HepG2 (cell line): Measurements from ENCODE around the gene DTX4. TPM values are rescaled to one million over a fixed set of nuclear protein-coding genes. Genes with fewer than 3 reads are reported as not detected.

Experiments
- ATAC-seq: fragments of 200-7000 bp; cut with Tn5 transposase; 3 replicates; pipeline ENCODE4 v1.9.1; 2020; ENCODE audit warnings: mild to moderate bottlenecking, moderate library complexity
- BruUV-seq: library from RNA; stranded (reverse); fragments of 400-500 nt; replicated peaks from 2 replicates; lab custom pipeline; 2021; lab: Mats Ljungman, UMichigan
- CTCF ChIA-PET: fragments of 300-600 bp; formaldehyde crosslinking; extraction: SDS; loops from one replicate; lab custom pipeline; 2021; ENCODE audit warnings: low total read pairs, inconsistent platforms, low intra/inter-chr PET ratio; lab: Yijun Ruan, JAX
- POLR2A ChIA-PET: fragments of 350-600 bp; sonication (Branson Sonifier 250); formaldehyde crosslinking; loops from one replicate; lab custom pipeline; 2020; ENCODE audit warnings: antibody characterized with exemption, inconsistent platforms; lab: Yijun Ruan, JAX
- DNase-seq: peaks from one replicate; pipeline ENCODE4 v3.0.0-alpha.2; 2015; ENCODE audit warnings: low spot score
- FAIRE-seq: peaks from 3 replicates; lab custom pipeline; 2011; peaks lifted over from hg19 to GRCh38; lab: Jason Lieb, UNC
- H2AFZ ChIP-seq: one replicate; pipeline ENCODE4 v1.6.1; 2011; ENCODE audit warnings: low read length, inconsistent platforms
- H3K27ac ChIP-seq: fragments of 300-600 bp; 3 replicates; pipeline ENCODE4 v1.8.0; 2011; ENCODE audit warnings: mixed run types, mild to moderate bottlenecking, mixed read lengths, low read length, inconsistent platforms; ENCODE audit not compliant: insufficient read depth; ENCODE audit errors: extremely low read length
- H3K27me3 ChIP-seq, 2 experiments: fragments of 200-600 bp in 1 of 2; 2 replicates in 1 of 2; 3 replicates in 1 of 2; pipeline versions ENCODE4 v1.6.0 to v1.8.0; 2011; ENCODE audit warnings: low read length in 2 of 2, mild to moderate bottlenecking in 2 of 2, moderate library complexity in 2 of 2, inconsistent platforms in 1 of 2; ENCODE audit not compliant: insufficient read depth in 2 of 2, control insufficient read depth in 1 of 2
- H3K36me3 ChIP-seq, 2 experiments: fragments of 200-600 bp in 1 of 2; replicated peaks in 1 of 2; 2 replicates in 1 of 2; 3 replicates in 1 of 2; pipeline versions ENCODE4 v1.5.1 to v1.8.0; 2011; ENCODE audit warnings: low read length in 2 of 2, inconsistent platforms in 1 of 2; ENCODE audit not compliant: insufficient read depth in 2 of 2, control insufficient read depth in 1 of 2
- H3K4me1 ChIP-seq: 2 replicates; pipeline ENCODE4 v1.5.1; 2012; ENCODE audit warnings: low read length, inconsistent platforms; ENCODE audit not compliant: insufficient read depth
- H3K4me2 ChIP-seq: 2 replicates; pipeline ENCODE4 v1.6.0; 2011; ENCODE audit warnings: low read depth, low read length, inconsistent platforms
- H3K4me3 ChIP-seq, 3 experiments: fragments of 200-600 bp in 1 of 3; sonication (generic), shearing (Covaris generic) in 1 of 3; replicated peaks in 1 of 3; 2 replicates each; pipeline ENCODE4 v1.5.1; 2011 to 2016; ENCODE audit warnings: low read length in 3 of 3, inconsistent platforms in 2 of 3, low read depth in 2 of 3, mild to moderate bottlenecking in 2 of 3, control low read depth in 1 of 3, mixed read lengths in 1 of 3; ENCODE audit not compliant: insufficient read depth in 1 of 3
- H3K79me2 ChIP-seq: one replicate; pipeline ENCODE4 v1.6.1; 2011; ENCODE audit warnings: low read length, inconsistent platforms; ENCODE audit not compliant: insufficient read depth
- H3K9ac ChIP-seq: 2 replicates; pipeline ENCODE4 v1.6.0; 2011; ENCODE audit warnings: mild to moderate bottlenecking, low read depth, low read length, inconsistent platforms; ENCODE audit not compliant: insufficient read depth
- H3K9me3 ChIP-seq: 2 replicates; pipeline ENCODE4 v1.5.1; 2012; ENCODE audit warnings: mild to moderate bottlenecking, low read length
- H4K20me1 ChIP-seq: 2 replicates; pipeline ENCODE4 v1.6.0; 2011; ENCODE audit warnings: inconsistent platforms, mild to moderate bottlenecking, low read length, moderate library complexity; ENCODE audit not compliant: insufficient read depth
- MEIS2 ChIP-seq: sonication (generic); formaldehyde crosslinking; IDR thresholded peaks from 2 replicates; pipeline ENCODE4 v1.9.0; 2021; ENCODE audit warnings: mild to moderate bottlenecking, missing genetic modification reagents
- SNAPC5 ChIP-seq: sonication (generic); formaldehyde crosslinking; IDR thresholded peaks from 2 replicates; pipeline ENCODE4 v1.8.1; 2023; ENCODE audit warnings: mild to moderate bottlenecking, missing genetic modification reagents, borderline replicate concordance
- SOX6 ChIP-seq, 2 experiments: fragments of 450-650 bp in 1 of 2; sonication (generic) in 1 of 2; formaldehyde crosslinking in 1 of 2; IDR thresholded peaks; 2 replicates each; pipeline versions ENCODE4 v1.4.0 to v1.6.1; 2017 to 2020; ENCODE audit warnings: antibody characterized with exemption in 1 of 2, mild to moderate bottlenecking in 1 of 2, missing genetic modification reagents in 1 of 2
- SP140L ChIP-seq: sonication (generic); formaldehyde crosslinking; IDR thresholded peaks from 2 replicates; pipeline ENCODE4 v1.4.0; 2020; ENCODE audit warnings: missing genetic modification reagents, borderline replicate concordance
- ZNF205 ChIP-seq: IDR thresholded peaks from 2 replicates; pipeline ENCODE4 v1.6.1; 2018; ENCODE audit warnings: missing biosample characterization, missing genetic modification reagents
- ZNF318 ChIP-seq: sonication (generic); formaldehyde crosslinking; IDR thresholded peaks from 2 replicates; pipeline ENCODE4 v1.4.0; 2020; ENCODE audit warnings: mild to moderate bottlenecking, missing genetic modification reagents
- ZNF660 ChIP-seq: sonication (generic); formaldehyde crosslinking; IDR thresholded peaks from 2 replicates; pipeline ENCODE4 v1.5.1; 2020; ENCODE audit warnings: mild to moderate bottlenecking, low read depth, missing genetic modification reagents, borderline replicate concordance
- ZNF740 ChIP-seq: sonication (generic); formaldehyde crosslinking; IDR thresholded peaks from 2 replicates; pipeline ENCODE4 v1.4.0; 2020; ENCODE audit warnings: missing genetic modification reagents
- ZNF766 ChIP-seq: sonication (generic); formaldehyde crosslinking; IDR thresholded peaks from 2 replicates; pipeline ENCODE4 v1.5.0; 2020; ENCODE audit warnings: missing genetic modification reagents, borderline replicate concordance
- WGBS: methylation state at CpG from one replicate; pipeline ENCODE4 v1.1.6; 2017; ENCODE audit warnings: low lambda C conversion rate; 5-methylcytosine and 5-hydroxymethylcytosine counted together
- in situ Hi-C: cut with HindIII; loops from 2 replicates; pipeline ENCODE4 v1.10.0; 2017; ENCODE audit warnings: low pct_unique_long_range_greater_than_20kb; ENCODE audit not compliant: extremely low pct_ligation_motif_present
- intact Hi-C: fragments of 100-400 bp; cut with micrococcal nuclease; formaldehyde crosslinking; loops from one replicate; pipeline ENCODE4 v1.10.0; 2022; ENCODE audit not compliant: unreplicated experiment
- polyA plus RNA-seq, 8 experiments: library from polyadenylated mRNA; depleted of rRNA in 3 of 8; stranded (reverse) in 7 of 8; unstranded in 1 of 8; fragments of >200 nt; fragmentation: Illumina TruSeq in 4 of 8; extraction: Trizol in 4 of 8; gene quantifications; 2 replicates each; pipeline versions ENCODE4 v1.2.1 to v1.2.3, GENCODE V29; 2011 to 2016; ENCODE audit warnings: low read depth in 4 of 8, missing spikeins in 1 of 8, mixed read lengths in 1 of 8; ENCODE audit not compliant: insufficient read depth in 1 of 8
- total RNA-seq, 5 experiments: library from RNA; depleted of rRNA; stranded (reverse); fragments of >200 nt; fragmentation: Illumina TruSeq; extraction: Trizol; gene quantifications; 2 replicates each; pipeline ENCODE4 v1.2.3, GENCODE V29; 2016; ENCODE audit warnings: low read depth in 1 of 5

The DTX4 gene
- total and polyA plus RNA-seq, 2 of the 13 experiments (the other 11 are each of a cell fraction or from before 2014, with no cell fraction given), result 0.67 to 5.6 TPM

GRCh38 chr11:59183771-59184170 is 11.8 kb downstream of the DTX4 start:
- TF ChIP-seq SP140L (CRISPR knock-in tag), result no peak
- no peak for TF ChIP-seq ZNF205 (CRISPR knock-in tag)
- TF ChIP-seq ZNF318 (CRISPR knock-in tag), result no peak
- TF ChIP-seq ZNF740, result no peak
- no peak for TF ChIP-seq MEIS2
- TF ChIP-seq SOX6 (IDR thresholded peaks at IDR 0.05), result no peak
- no peak for TF ChIP-seq SOX6 (CRISPR knock-in tag; IDR thresholded peaks at IDR 0.05)
- no peak for TF ChIP-seq SNAPC5 (CRISPR knock-in tag)
- no peak for TF ChIP-seq ZNF766 (CRISPR knock-in tag)
- no peak for TF ChIP-seq ZNF660 (CRISPR knock-in tag)
- TF ChIP-seq, all 625 proteins: peak for 0
- no TSS peak for BruUV-seq
- in situ Hi-C loops (loop anchor here (25.0 kb wide), 1 partner anchor 504 kb away; no protein-coding TSS in a partner anchor), intact Hi-C loops (no loop called here)
- WGBS, result no CpG with 5 or more reads among the region's 1 CpG
- POLR2A ChIA-PET, result no interaction called here
- Histone ChIP-seq H3K9ac (no peak overlapping the region), H3K9me3 (no peaks in the 10 kb centered on the region), H3K27me3 (no peaks in the 10 kb centered on the region), H3K4me3 (no peak overlapping the region), H3K79me2 (no peaks in the 10 kb centered on the region), H2AFZ (no peak overlapping the region), H3K4me1 (peaks cover 12% of the 10 kb centered on the region; the same call in 1 of the 2 replicates), H3K36me3 (no peaks in the 10 kb centered on the region; a peak in 2 of 5 replicates), H3K27ac (no peak overlapping the region), H4K20me1 (no peaks in the 10 kb centered on the region), H3K4me2 (no peak overlapping the region)
- FAIRE-seq (no peak), DNase-seq (no peak), ATAC-seq (no peak)
- CTCF ChIA-PET, result no interaction called here
